Measurements from ENCODE around the gene SPI1.

DNA sequence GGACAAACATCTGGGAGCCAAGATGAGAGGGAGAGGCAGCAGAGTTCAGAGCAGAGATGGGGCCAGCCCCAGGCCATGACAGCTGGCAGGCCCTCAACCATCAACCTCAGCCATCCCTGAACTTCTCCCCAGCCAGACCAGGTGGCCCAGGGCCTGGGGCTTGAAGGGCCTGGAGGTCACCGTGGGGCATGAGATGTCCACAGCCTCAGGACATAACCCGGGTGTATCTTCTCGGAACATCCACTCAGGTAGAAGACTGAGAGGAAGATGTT lies 17.6 kb upstream of the SPI1 start:
- TF ChIP-seq ARNTL (CRISPR knock-in tag; IDR thresholded peaks at IDR 0.05; ENCODE audit: borderline replicate concordance, low read depth) (no peak), GLIS3 (CRISPR knock-in tag; IDR thresholded peaks at IDR 0.05) (no peak), RARB (CRISPR knock-in tag; IDR thresholded peaks at IDR 0.05) (no peak), ESRRG (CRISPR knock-in tag; IDR thresholded peaks at IDR 0.05) (no peak)
- TF ChIP-seq, protein P1, sequence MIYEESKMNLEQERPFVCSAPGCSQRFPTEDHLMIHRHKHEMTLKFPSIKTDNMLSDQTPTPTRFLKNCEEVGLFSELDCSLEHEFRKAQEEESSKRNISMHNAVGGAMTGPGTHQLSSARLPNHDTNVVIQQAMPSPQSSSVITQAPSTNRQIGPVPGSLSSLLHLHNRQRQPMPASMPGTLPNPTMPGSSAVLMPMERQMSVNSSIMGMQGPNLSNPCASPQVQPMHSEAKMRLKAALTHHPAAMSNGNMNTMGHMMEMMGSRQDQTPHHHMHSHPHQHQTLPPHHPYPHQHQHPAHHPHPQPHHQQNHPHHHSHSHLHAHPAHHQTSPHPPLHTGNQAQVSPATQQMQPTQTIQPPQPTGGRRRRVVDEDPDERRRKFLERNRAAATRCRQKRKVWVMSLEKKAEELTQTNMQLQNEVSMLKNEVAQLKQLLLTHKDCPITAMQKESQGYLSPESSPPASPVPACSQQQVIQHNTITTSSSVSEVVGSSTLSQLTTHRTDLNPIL (CRISPR knock-in tag; IDR thresholded peaks at IDR 0.05; ENCODE audit: low read depth), result no peak
- TF ChIP-seq, protein P2, sequence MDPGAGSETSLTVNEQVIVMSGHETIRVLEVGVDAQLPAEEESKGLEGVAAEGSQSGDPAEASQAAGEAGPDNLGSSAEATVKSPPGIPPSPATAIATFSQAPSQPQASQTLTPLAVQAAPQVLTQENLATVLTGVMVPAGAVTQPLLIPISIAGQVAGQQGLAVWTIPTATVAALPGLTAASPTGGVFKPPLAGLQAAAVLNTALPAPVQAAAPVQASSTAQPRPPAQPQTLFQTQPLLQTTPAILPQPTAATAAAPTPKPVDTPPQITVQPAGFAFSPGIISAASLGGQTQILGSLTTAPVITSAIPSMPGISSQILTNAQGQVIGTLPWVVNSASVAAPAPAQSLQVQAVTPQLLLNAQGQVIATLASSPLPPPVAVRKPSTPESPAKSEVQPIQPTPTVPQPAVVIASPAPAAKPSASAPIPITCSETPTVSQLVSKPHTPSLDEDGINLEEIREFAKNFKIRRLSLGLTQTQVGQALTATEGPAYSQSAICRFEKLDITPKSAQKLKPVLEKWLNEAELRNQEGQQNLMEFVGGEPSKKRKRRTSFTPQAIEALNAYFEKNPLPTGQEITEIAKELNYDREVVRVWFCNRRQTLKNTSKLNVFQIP (CRISPR knock-in tag; IDR thresholded peaks at IDR 0.05; ENCODE audit: borderline replicate concordance, low read depth), result no peak
- TF ChIP-seq, protein P3, sequence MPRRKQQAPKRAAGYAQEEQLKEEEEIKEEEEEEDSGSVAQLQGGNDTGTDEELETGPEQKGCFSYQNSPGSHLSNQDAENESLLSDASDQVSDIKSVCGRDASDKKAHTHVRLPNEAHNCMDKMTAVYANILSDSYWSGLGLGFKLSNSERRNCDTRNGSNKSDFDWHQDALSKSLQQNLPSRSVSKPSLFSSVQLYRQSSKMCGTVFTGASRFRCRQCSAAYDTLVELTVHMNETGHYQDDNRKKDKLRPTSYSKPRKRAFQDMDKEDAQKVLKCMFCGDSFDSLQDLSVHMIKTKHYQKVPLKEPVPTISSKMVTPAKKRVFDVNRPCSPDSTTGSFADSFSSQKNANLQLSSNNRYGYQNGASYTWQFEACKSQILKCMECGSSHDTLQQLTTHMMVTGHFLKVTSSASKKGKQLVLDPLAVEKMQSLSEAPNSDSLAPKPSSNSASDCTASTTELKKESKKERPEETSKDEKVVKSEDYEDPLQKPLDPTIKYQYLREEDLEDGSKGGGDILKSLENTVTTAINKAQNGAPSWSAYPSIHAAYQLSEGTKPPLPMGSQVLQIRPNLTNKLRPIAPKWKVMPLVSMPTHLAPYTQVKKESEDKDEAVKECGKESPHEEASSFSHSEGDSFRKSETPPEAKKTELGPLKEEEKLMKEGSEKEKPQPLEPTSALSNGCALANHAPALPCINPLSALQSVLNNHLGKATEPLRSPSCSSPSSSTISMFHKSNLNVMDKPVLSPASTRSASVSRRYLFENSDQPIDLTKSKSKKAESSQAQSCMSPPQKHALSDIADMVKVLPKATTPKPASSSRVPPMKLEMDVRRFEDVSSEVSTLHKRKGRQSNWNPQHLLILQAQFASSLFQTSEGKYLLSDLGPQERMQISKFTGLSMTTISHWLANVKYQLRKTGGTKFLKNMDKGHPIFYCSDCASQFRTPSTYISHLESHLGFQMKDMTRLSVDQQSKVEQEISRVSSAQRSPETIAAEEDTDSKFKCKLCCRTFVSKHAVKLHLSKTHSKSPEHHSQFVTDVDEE (CRISPR knock-in tag; IDR thresholded peaks at IDR 0.05), result no peak

All from SK-N-SH treated with all-trans-retinoic acid at 6 μM for 48 hours (cell line).